ENCODE measurements around the gene MUL1. TPM values are rescaled to one million over a fixed set of nuclear protein-coding genes. Genes with fewer than 3 reads are reported as not detected.

MUL1 gene
- total and polyA plus RNA-seq, 8 donors: 3.7 to 53.1 (median 12.9) TPM

GRCh38 chr1:20533635-20534034 lies 25.7 kb upstream of the MUL1 start:
- Histone ChIP-seq H3K27me3 (peaks cover 0 to 81% (median 32%) of the 10 kb centered on the region in 3 donors), H3K36me3 (no peaks in the 10 kb centered on the region), H3K4me3 (no peak overlapping the region), H3K4me1 (peaks cover 0 to 3% (median 0%) of the 10 kb centered on the region in 4 donors), H3K27ac (no peak overlapping the region), H3K9me3 (no peaks in the 10 kb centered on the region)
- intact Hi-C loops (cut with DNase I; ENCODE audit: low total_unique reads): no loop called here
- DNase-seq: no peak
- no peak for TF ChIP-seq POLR2AphosphoS5 (IDR thresholded peaks at IDR 0.05)
- 37 to 55% (median 47%) methylated on average over 4 of the region's 4 CpGs for WGBS, 5 donors

GRCh38 chr1:20530901-20531300 lies 22.9 kb upstream of the MUL1 start:
- DNase-seq: no peak
- Histone ChIP-seq H3K4me3 (no peak overlapping the region), H3K9me3 (no peaks in the 10 kb centered on the region), H3K27ac (no peak overlapping the region), H3K4me1 (no peaks in the 10 kb centered on the region), H3K27me3 (peaks cover 0 to 86% (median 25%) of the 10 kb centered on the region in 3 donors), H3K36me3 (no peaks in the 10 kb centered on the region)
- intact Hi-C loops (cut with DNase I; ENCODE audit: low total_unique reads): no loop called here
- TF ChIP-seq, protein P1, sequence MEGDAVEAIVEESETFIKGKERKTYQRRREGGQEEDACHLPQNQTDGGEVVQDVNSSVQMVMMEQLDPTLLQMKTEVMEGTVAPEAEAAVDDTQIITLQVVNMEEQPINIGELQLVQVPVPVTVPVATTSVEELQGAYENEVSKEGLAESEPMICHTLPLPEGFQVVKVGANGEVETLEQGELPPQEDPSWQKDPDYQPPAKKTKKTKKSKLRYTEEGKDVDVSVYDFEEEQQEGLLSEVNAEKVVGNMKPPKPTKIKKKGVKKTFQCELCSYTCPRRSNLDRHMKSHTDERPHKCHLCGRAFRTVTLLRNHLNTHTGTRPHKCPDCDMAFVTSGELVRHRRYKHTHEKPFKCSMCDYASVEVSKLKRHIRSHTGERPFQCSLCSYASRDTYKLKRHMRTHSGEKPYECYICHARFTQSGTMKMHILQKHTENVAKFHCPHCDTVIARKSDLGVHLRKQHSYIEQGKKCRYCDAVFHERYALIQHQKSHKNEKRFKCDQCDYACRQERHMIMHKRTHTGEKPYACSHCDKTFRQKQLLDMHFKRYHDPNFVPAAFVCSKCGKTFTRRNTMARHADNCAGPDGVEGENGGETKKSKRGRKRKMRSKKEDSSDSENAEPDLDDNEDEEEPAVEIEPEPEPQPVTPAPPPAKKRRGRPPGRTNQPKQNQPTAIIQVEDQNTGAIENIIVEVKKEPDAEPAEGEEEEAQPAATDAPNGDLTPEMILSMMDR (IDR thresholded peaks at IDR 0.05): no peak
- TF ChIP-seq POLR2A (IDR thresholded peaks at IDR 0.05) (no peak), EP300 (IDR thresholded peaks at IDR 0.05) (no peak), POLR2AphosphoS5 (IDR thresholded peaks at IDR 0.05) (no peak)
- WGBS, 5 donors: 53 to 65% (median 57%) methylated on average over 5 to 6 of the region's 6 CpGs

DNA sequence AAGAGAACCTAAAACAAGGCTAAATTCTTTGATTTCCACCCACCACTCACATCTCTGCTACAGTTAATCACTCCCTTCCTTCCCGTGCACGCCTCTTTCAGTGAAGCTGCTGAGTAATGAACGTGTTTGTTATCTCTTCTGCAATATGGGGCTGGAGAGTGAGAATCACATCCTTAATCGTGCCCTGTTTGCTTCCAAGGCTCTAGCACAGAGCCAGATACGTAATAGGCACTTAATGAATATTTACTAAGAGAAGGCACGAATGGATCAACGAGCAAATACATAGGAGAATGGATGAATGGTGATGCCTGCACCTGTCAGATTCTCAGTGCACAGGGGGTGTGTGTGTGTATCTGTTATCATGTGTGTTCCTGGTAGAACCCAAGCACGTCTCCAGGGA lies 22.4 kb upstream of the MUL1 start:
- no peak overlapping the region for H3K27ac ChIP-seq
- H3K4me3 ChIP-seq: no peak overlapping the region
- H3K36me3 ChIP-seq: no peaks in the 10 kb centered on the region
- no peaks in the 10 kb centered on the region for H3K4me1 ChIP-seq
- WGBS, 5 donors: 24 to 36% (median 33%) methylated on average over 8 of the region's 8 CpGs
- TF ChIP-seq EP300 (IDR thresholded peaks at IDR 0.05): no peak
- TF ChIP-seq, protein P1 (IDR thresholded peaks at IDR 0.05): no peak
- TF ChIP-seq POLR2A (IDR thresholded peaks at IDR 0.05): no peak
- TF ChIP-seq POLR2AphosphoS5 (IDR thresholded peaks at IDR 0.05): no peak
- intact Hi-C loops (cut with DNase I; ENCODE audit: low total_unique reads): no loop called here
- no peak for DNase-seq
- peaks cover 0 to 83% (median 27%) of the 10 kb centered on the region in 3 donors for H3K27me3 ChIP-seq
- H3K9me3 ChIP-seq: no peaks in the 10 kb centered on the region

- Histone ChIP-seq H3K36me3 (no peaks in the 10 kb centered on the region), H3K27me3 (peaks cover 0 to 62% (median 24%) of the 10 kb centered on the region in 3 donors), H3K4me1 (no peaks in the 10 kb centered on the region), H3K9me3 (no peaks in the 10 kb centered on the region), H3K27ac (no peak overlapping the region), H3K4me3 (no peak overlapping the region)
- intact Hi-C loops (cut with DNase I; ENCODE audit: low total_unique reads): loop anchor here (5.0 kb wide), 1 partner anchor 104 kb away; the partner anchor contains the start of gene PINK1
- no peak for DNase-seq
- WGBS, 5 donors: 43 to 64% (median 49%) methylated on average over 7 of the region's 7 CpGs
- TF ChIP-seq POLR2AphosphoS5 (IDR thresholded peaks at IDR 0.05) (no peak), EP300 (IDR thresholded peaks at IDR 0.05) (no peak), POLR2A (IDR thresholded peaks at IDR 0.05) (no peak)
- TF ChIP-seq, protein P1 (IDR thresholded peaks at IDR 0.05): no peak
Measured at GRCh38 chr1:20528221-20528620, 20.3 kb upstream of the MUL1 start.

GRCh38 chr1:20526267-20526666 lies 18.3 kb upstream of the MUL1 start:
- Histone ChIP-seq H3K4me1 (peaks cover 0 to 7% (median 3%) of the 10 kb centered on the region in 4 donors), H3K9me3 (no peaks in the 10 kb centered on the region), H3K4me3 (no peak overlapping the region), H3K27ac (no peak overlapping the region), H3K27me3 (peaks cover 0 to 53% (median 17%) of the 10 kb centered on the region in 3 donors), H3K36me3 (no peaks in the 10 kb centered on the region)
- WGBS, 5 donors: 74 to 88% (median 85%) methylated on average over 6 of the region's 6 CpGs
- DNase-seq: no peak
- intact Hi-C loops (cut with DNase I; ENCODE audit: low total_unique reads): loop anchor here (5.0 kb wide), 1 partner anchor 106 kb away; the partner anchor contains the start of gene PINK1
- TF ChIP-seq POLR2A (IDR thresholded peaks at IDR 0.05) (no peak), EP300 (IDR thresholded peaks at IDR 0.05) (no peak), POLR2AphosphoS5 (IDR thresholded peaks at IDR 0.05) (no peak)
- TF ChIP-seq, protein P1 (IDR thresholded peaks at IDR 0.05): no peak
